NT2/D1 (cell line): ENCODE measurements around the gene SSU72.

ENCODE experiments used
- YY1 ChIP-seq: IDR thresholded peaks from 2 replicates; pipeline ENCODE4 v1.6.1; 2011; ENCODE audit not compliant: insufficient read length, insufficient read depth
- ZNF274 ChIP-seq: IDR thresholded peaks from 2 replicates; pipeline ENCODE4 v1.6.1; 2011; ENCODE audit warnings: mild to moderate bottlenecking, low read depth, low read length

GRCh38 chr1:1507305-1507704 is 67.4 kb downstream of the SSU72 start:
- TF ChIP-seq YY1 (no peak), ZNF274 (no peak)
